Adrenal gland (tissue), 12 donors: ENCODE data around the gene PRRC2A. TPM values are rescaled to one million over a fixed set of nuclear protein-coding genes. Genes with fewer than 3 reads are reported as not detected.

Experiments used
- DNase-seq, 7 donors: peaks; one replicate each; pipeline ENCODE4 v3.0.0-alpha.2; 2019 to 2020
- H3K27ac ChIP-seq, 5 donors: fragments of 200-600 bp; sonication (generic) in 4 of 5; 1 replicate in 3 of 5; 2 replicates in 2 of 5; pipeline versions ENCODE4 v1.5.1 to v1.8.0; 2016 to 2020; ENCODE audit warnings: mild to moderate bottlenecking in 1 of 5
- H3K27me3 ChIP-seq: fragments of 200-600 bp; 2 replicates; pipeline ENCODE4 v1.8.0; 2021
- H3K36me3 ChIP-seq, 2 donors: fragments of 200-600 bp; replicated peaks in 1 of 2; 1 replicate in 1 of 2; 2 replicates in 1 of 2; pipeline versions ENCODE4 v1.5.1 to v1.8.0; 2018 to 2022
- H3K4me1 ChIP-seq, 2 donors: fragments of 200-600 bp; replicated peaks in 1 of 2; 1 replicate in 1 of 2; 2 replicates in 1 of 2; pipeline versions ENCODE4 v1.5.1 to v1.8.0; 2018 to 2021
- H3K4me3 ChIP-seq, 4 donors: fragments of 200-600 bp; sonication (generic) in 3 of 4; one replicate each; pipeline ENCODE4 v1.5.1; 2016 to 2018
- H3K9me3 ChIP-seq, 3 donors: fragments of 200-600 bp; sonication (generic) in 1 of 3; replicated peaks in 1 of 3; 1 replicate in 2 of 3; 2 replicates in 1 of 3; pipeline versions ENCODE4 v1.5.1 to v1.8.0; 2016 to 2021
- CTCF ChIP-seq, 6 experiments: fragments of 450-650 bp in 4 of 6; fragments of 200-600 bp in 2 of 6; sonication (generic) in 1 of 6; IDR thresholded peaks; 1 replicate in 5 of 6; 2 replicates in 1 of 6; pipeline versions ENCODE4 v1.5.1 to v1.8.0; 2016 to 2021; ENCODE audit warnings: antibody characterized with exemption in 6 of 6, mild to moderate bottlenecking in 2 of 6, moderate library complexity in 1 of 6
- POLR2A ChIP-seq, 2 donors: fragments of 450-650 bp; IDR thresholded peaks; one replicate each; pipeline ENCODE4 v1.6.1; 2017; ENCODE audit warnings: antibody characterized with exemption in 2 of 2, mild to moderate bottlenecking in 2 of 2, moderate library complexity in 1 of 2
- WGBS, 4 donors: extraction: QIAGEN DNeasy Blood & Tissue Kit in 2 of 4; methylation state at CpG; one replicate each; pipeline versions ENCODE4 v1.1.5 to v1.1.7; 2013 to 2017; 5-methylcytosine and 5-hydroxymethylcytosine counted together
- intact Hi-C, 2 donors: fragments of 100-400 bp; cut with DNase I; formaldehyde crosslinking; loops; one replicate each; pipeline versions ENCODE4 v1.14.1 to v1.15.0; 2022 to 2023
- microRNA-seq, 3 donors: library from miRNA; unstranded; fragments of <30 nt; microRNA quantifications; one replicate each; pipeline ENCODE4, GENCODE V29; 2017 to 2020
- polyA plus RNA-seq, 3 donors: library from polyadenylated mRNA; stranded (reverse); fragments of 200-250 nt in 2 of 3; fragments of 350-450 nt in 1 of 3; fragmentation: Illumina TruSeq in 1 of 3; extraction: RNeasy Lipid Tissue Mini Kit (QIAGEN cat#74804) in 1 of 3; gene quantifications; one replicate each; pipeline ENCODE4 v1.2.3, GENCODE V29; 2013 to 2014
- small RNA-seq, 2 donors: library from RNA; depleted of rRNA; stranded (forward); fragments of <200 nt; gene quantifications; one replicate each; pipeline ENCODE3, GENCODE V24; 2016
- total RNA-seq, 9 donors: library from RNA; depleted of rRNA in 4 of 9; stranded (reverse); fragments of >200 nt in 4 of 9; fragments of 120-200 nt in 1 of 9; fragmentation: NEBNext Ultra II Directional in 1 of 9; extraction: Animal tissue kit (Norgen Biotek cat#: 25700) in 1 of 9; gene quantifications; one replicate each; pipeline versions ENCODE4 v1.1.0 to v1.2.4, GENCODE V29; 2013 to 2023
- donor health status: healthy with polysubstance abuse.
- donor health status: Bipolar disorder and iron deficiency.
- donor health status: DM: yes; HTN: yes; CAD: no.
- donor health status: DM: no; HTN: no; CAD: no.
- donor health status: DM: no; HTN: no; CAD: no.
- donor health status: DM: yes; HTN: yes; CAD: no.

The PRRC2A gene
- total and polyA plus RNA-seq, 12 donors: 31.9 to 419 (median 121) TPM

- TF ChIP-seq POLR2A (IDR thresholded peaks at IDR 0.05) (no peak), CTCF (IDR thresholded peaks at IDR 0.05) (no peak)
- Histone ChIP-seq H3K4me3 (no peak overlapping the region), H3K27me3 (no peaks in the 10 kb centered on the region), H3K4me1 (no peaks in the 10 kb centered on the region), H3K27ac (no peak overlapping the region), H3K36me3 (peaks cover 0 to 58% of the 10 kb centered on the region in 2 donors), H3K9me3 (no peaks in the 10 kb centered on the region)
- 73 to 93% (median 92%) methylated on average over 5 of the region's 5 CpGs for WGBS, 4 donors
- intact Hi-C loops: loop anchor here (5.0 to 10.0 kb wide), 2 partner anchors 148 to 151 kb away; no protein-coding TSS in a partner anchor
- no peak for DNase-seq
Observed at GRCh38 chr6:31686483-31686882, 66.0 kb downstream of the PRRC2A start.

GRCh38 chr6:31687321-31687720 lies 66.8 kb downstream of the PRRC2A start:
- intact Hi-C loops: loop anchor here (5.0 to 10.0 kb wide), 2 partner anchors 147 to 150 kb away; no protein-coding TSS in a partner anchor
- Histone ChIP-seq H3K27me3 (no peaks in the 10 kb centered on the region), H3K27ac (no peak overlapping the region), H3K4me3 (no peak overlapping the region), H3K4me1 (no peaks in the 10 kb centered on the region), H3K36me3 (peaks cover 0 to 67% of the 10 kb centered on the region in 2 donors), H3K9me3 (no peaks in the 10 kb centered on the region)
- DNase-seq: no peak
- no peak for TF ChIP-seq POLR2A (IDR thresholded peaks at IDR 0.05)
- no peak for TF ChIP-seq CTCF (IDR thresholded peaks at IDR 0.05)
- WGBS, 4 donors: 88 to 95% (median 90%) methylated on average over 8 of the region's 8 CpGs

Small RNA genes lying within 50 kb of the gene (microRNA-seq; reads per million reads assigned to microRNA genes)
- gene MIR6832: 0 to 0.45 (median 0) reads per million in 3 donors

Small RNA genes lying within 50 kb of the gene (small RNA-seq; reads per million reads assigned to genes)
- gene MIR6832 (0 reads per million in 2 donors), gene RF00019 (0 reads per million in 2 donors), gene SNORA38 (4.4 to 4.6 reads per million in 2 donors), gene UQCRHP1 (0 reads per million in 2 donors)

Other genes with a start within 250 kb of the PRRC2A start
Only the 30 nearest of the 35 such genes appear.
- gene MICB, start 122.6 kb upstream of the PRRC2A start, total RNA-seq: 1 to 10 TPM; 1.1 to 3.3 (median 3.0) TPM
- gene MICB, start 122.6 kb upstream of the PRRC2A start, polyA plus RNA-seq: 1 to 10 TPM in 2 of 3 donors, under 1 TPM in 1; 0.57 to 3.0 (median 2.7) TPM
- not detected for gene MCCD1, start 91.8 kb upstream of the PRRC2A start, total RNA-seq
- gene MCCD1, start 91.8 kb upstream of the PRRC2A start, polyA plus RNA-seq: not detected
- 100 to 1,000 TPM; 155 to 345 (median 287) TPM for gene DDX39B, start 78.7 kb upstream of the PRRC2A start, total RNA-seq
- 100 to 1,000 TPM; 167 to 969 (median 968) TPM for gene DDX39B, start 78.7 kb upstream of the PRRC2A start, polyA plus RNA-seq
- 1 to 10 TPM in 7 of 9 donors, under 1 TPM in 2; 0.87 to 4.8 (median 2.8) TPM for gene ATP6V1G2, start 74.1 kb upstream of the PRRC2A start, total RNA-seq
- 1 to 10 TPM; 2.8 to 6.6 (median 5.6) TPM for gene ATP6V1G2, start 74.1 kb upstream of the PRRC2A start, polyA plus RNA-seq
- 10 to 100 TPM; 15.1 to 33.6 (median 27.9) TPM for gene NFKBIL1, start 73.1 kb upstream of the PRRC2A start, total RNA-seq
- gene NFKBIL1, start 73.1 kb upstream of the PRRC2A start, polyA plus RNA-seq: 10 to 100 TPM in 2 of 3 donors, 1 to 10 TPM in 1; 5.0 to 46.2 (median 27.6) TPM
- 1 to 10 TPM in 2 of 9 donors, not detected in 7; 1.2 to 1.4 TPM for gene LTA, start 48.4 kb upstream of the PRRC2A start, total RNA-seq
- gene LTA, start 48.4 kb upstream of the PRRC2A start, polyA plus RNA-seq: under 1 TPM in 2 of 3 donors, not detected in 1; 0.20 to 0.72 TPM
- gene TNF, start 45.1 kb upstream of the PRRC2A start, total RNA-seq: 1 to 10 TPM in 5 of 9 donors, under 1 TPM in 3, not detected in 1; 0.33 to 3.2 (median 1.2) TPM
- 1 to 10 TPM in 1 of 3 donors, under 1 TPM in 2; 0.22 to 1.0 (median 0.81) TPM for gene TNF, start 45.1 kb upstream of the PRRC2A start, polyA plus RNA-seq
- gene LTB, start 38.3 kb upstream of the PRRC2A start, total RNA-seq: 1 to 10 TPM in 3 of 9 donors, under 1 TPM in 3, not detected in 3; 0.35 to 4.3 (median 0.95) TPM
- gene LTB, start 38.3 kb upstream of the PRRC2A start, polyA plus RNA-seq: 1 to 10 TPM in 2 of 3 donors, under 1 TPM in 1; 0.31 to 6.7 (median 4.8) TPM
- gene LST1, start 34.4 kb upstream of the PRRC2A start, total RNA-seq: 10 to 100 TPM in 8 of 9 donors, 1 to 10 TPM in 1; 5.8 to 29.0 (median 16.9) TPM
- 10 to 100 TPM in 2 of 3 donors, 1 to 10 TPM in 1; 9.7 to 67.8 (median 49.2) TPM for gene LST1, start 34.4 kb upstream of the PRRC2A start, polyA plus RNA-seq
- under 1 TPM in 1 of 9 donors, not detected in 8; 0.46 TPM for gene NCR3, start 27.7 kb upstream of the PRRC2A start, total RNA-seq
- gene NCR3, start 27.7 kb upstream of the PRRC2A start, polyA plus RNA-seq: under 1 TPM in 2 of 3 donors, not detected in 1; 0.10 to 0.24 TPM
- gene AIF1, start 5.5 kb upstream of the PRRC2A start, total RNA-seq: 100 to 1,000 TPM in 1 of 9 donors, 10 to 100 TPM in 8; 15.3 to 104 (median 64.7) TPM
- 10 to 100 TPM; 61.4 to 81.6 (median 73.0) TPM for gene AIF1, start 5.5 kb upstream of the PRRC2A start, polyA plus RNA-seq
- 100 to 1,000 TPM; 113 to 336 (median 299) TPM for gene BAG6, start 31.9 kb downstream of the PRRC2A start, total RNA-seq
- gene BAG6, start 31.9 kb downstream of the PRRC2A start, polyA plus RNA-seq: 100 to 1,000 TPM; 170 to 799 (median 668) TPM
- 1 to 10 TPM in 8 of 9 donors, not detected in 1; 2.3 to 4.7 (median 3.7) TPM for gene APOM, start 35.2 kb downstream of the PRRC2A start, total RNA-seq
- gene APOM, start 35.2 kb downstream of the PRRC2A start, polyA plus RNA-seq: 10 to 100 TPM in 2 of 3 donors, 1 to 10 TPM in 1; 6.4 to 18.2 (median 10.7) TPM
- gene C6orf47, start 40.1 kb downstream of the PRRC2A start, total RNA-seq: 10 to 100 TPM; 23.8 to 37.0 (median 27.2) TPM
- gene C6orf47, start 40.1 kb downstream of the PRRC2A start, polyA plus RNA-seq: 10 to 100 TPM; 17.9 to 23.6 (median 20.0) TPM
- gene GPANK1, start 44.3 kb downstream of the PRRC2A start, total RNA-seq: 10 to 100 TPM; 10.2 to 61.2 (median 16.9) TPM
- 10 to 100 TPM in 2 of 3 donors, 1 to 10 TPM in 1; 7.4 to 18.3 (median 17.6) TPM for gene GPANK1, start 44.3 kb downstream of the PRRC2A start, polyA plus RNA-seq
- gene CSNK2B, start 45.4 kb downstream of the PRRC2A start, total RNA-seq: 100 to 1,000 TPM; 142 to 324 (median 177) TPM
- 100 to 1,000 TPM; 171 to 239 (median 236) TPM for gene CSNK2B, start 45.4 kb downstream of the PRRC2A start, polyA plus RNA-seq
- gene LY6G5B, start 49.3 kb downstream of the PRRC2A start, total RNA-seq: 10 to 100 TPM in 1 of 9 donors, 1 to 10 TPM in 6, under 1 TPM in 2; 0.48 to 13.3 (median 3.4) TPM
- 10 to 100 TPM in 1 of 3 donors, 1 to 10 TPM in 2; 4.2 to 13.4 (median 8.1) TPM for gene LY6G5B, start 49.3 kb downstream of the PRRC2A start, polyA plus RNA-seq
- gene LY6G5C, start 60.4 kb downstream of the PRRC2A start, total RNA-seq: 1 to 10 TPM in 5 of 9 donors, under 1 TPM in 3, not detected in 1; 0.39 to 2.5 (median 1.8) TPM
- gene LY6G5C, start 60.4 kb downstream of the PRRC2A start, polyA plus RNA-seq: 1 to 10 TPM in 2 of 3 donors, under 1 TPM in 1; 0.75 to 3.6 (median 3.1) TPM
- 10 to 100 TPM; 48.0 to 64.4 (median 54.9) TPM for gene ABHD16A, start 82.6 kb downstream of the PRRC2A start, total RNA-seq
- gene ABHD16A, start 82.6 kb downstream of the PRRC2A start, polyA plus RNA-seq: 10 to 100 TPM; 38.7 to 73.1 (median 62.9) TPM
- gene LY6G6F, start 86.2 kb downstream of the PRRC2A start, total RNA-seq: under 1 TPM in 1 of 9 donors, not detected in 8; 0.44 TPM
- gene LY6G6F, start 86.2 kb downstream of the PRRC2A start, polyA plus RNA-seq: not detected
- gene LY6G6D, start 94.6 kb downstream of the PRRC2A start, total RNA-seq: not detected
- gene LY6G6D, start 94.6 kb downstream of the PRRC2A start, polyA plus RNA-seq: not detected
- gene LY6G6C, start 101.0 kb downstream of the PRRC2A start, total RNA-seq: not detected
- not detected for gene LY6G6C, start 101.0 kb downstream of the PRRC2A start, polyA plus RNA-seq
- under 1 TPM in 2 of 9 donors, not detected in 7; 0.22 to 0.65 TPM for gene MPIG6B, start 102.7 kb downstream of the PRRC2A start, total RNA-seq
- gene MPIG6B, start 102.7 kb downstream of the PRRC2A start, polyA plus RNA-seq: under 1 TPM in 2 of 3 donors, not detected in 1; 0.07 to 0.08 TPM
- gene DDAH2, start 108.6 kb downstream of the PRRC2A start, total RNA-seq: 10 to 100 TPM; 21.1 to 52.7 (median 31.5) TPM
- 100 to 1,000 TPM in 2 of 3 donors, 1 to 10 TPM in 1; 6.4 to 202 (median 138) TPM for gene DDAH2, start 108.6 kb downstream of the PRRC2A start, polyA plus RNA-seq
- 100 to 1,000 TPM; 176 to 426 (median 217) TPM for gene CLIC1, start 115.8 kb downstream of the PRRC2A start, total RNA-seq
- 100 to 1,000 TPM; 109 to 252 (median 146) TPM for gene CLIC1, start 115.8 kb downstream of the PRRC2A start, polyA plus RNA-seq
- 10 to 100 TPM in 3 of 9 donors, 1 to 10 TPM in 6; 3.0 to 16.7 (median 5.9) TPM for gene MSH5, start 119.3 kb downstream of the PRRC2A start, total RNA-seq
- 10 to 100 TPM in 2 of 3 donors, 1 to 10 TPM in 1; 3.6 to 24.5 (median 16.8) TPM for gene MSH5, start 119.3 kb downstream of the PRRC2A start, polyA plus RNA-seq
- 1 to 10 TPM in 1 of 9 donors, under 1 TPM in 3, not detected in 5; 0.46 to 2.3 (median 0.84) TPM for gene SAPCD1, start 141.9 kb downstream of the PRRC2A start, total RNA-seq
- 10 to 100 TPM in 1 of 3 donors, 1 to 10 TPM in 1, under 1 TPM in 1; 0.75 to 17.2 (median 6.0) TPM for gene SAPCD1, start 141.9 kb downstream of the PRRC2A start, polyA plus RNA-seq
- gene VWA7, start 156.6 kb downstream of the PRRC2A start, total RNA-seq: 1 to 10 TPM in 2 of 9 donors, under 1 TPM in 7; 0.17 to 2.3 (median 0.36) TPM
- 1 to 10 TPM in 2 of 3 donors, under 1 TPM in 1; 0.74 to 8.1 (median 1.1) TPM for gene VWA7, start 156.6 kb downstream of the PRRC2A start, polyA plus RNA-seq
- 10 to 100 TPM; 15.0 to 90.8 (median 54.9) TPM for gene VARS1, start 175.0 kb downstream of the PRRC2A start, total RNA-seq
- gene VARS1, start 175.0 kb downstream of the PRRC2A start, polyA plus RNA-seq: 10 to 100 TPM; 58.6 to 74.6 (median 59.2) TPM
- gene LSM2, start 186.3 kb downstream of the PRRC2A start, total RNA-seq: 10 to 100 TPM; 29.2 to 61.3 (median 43.5) TPM
- gene LSM2, start 186.3 kb downstream of the PRRC2A start, polyA plus RNA-seq: 10 to 100 TPM; 28.0 to 55.2 (median 42.8) TPM